HG03108 (cell line): ENCODE data around the gene KLK1.
"Not testable (repeated sequence)": the region's sequence is repeated elsewhere in the genome, so short reads cannot be mapped to it uniquely, and the experiment has no call there.

Source experiments
- ATAC-seq: cut with Tn5 transposase; IDR thresholded peaks from one replicate; pipeline ENCODE4 v1.9.1; 2021; ENCODE audit warnings: moderate library complexity; ENCODE audit not compliant: unreplicated experiment

KLK1 gene

DNA sequence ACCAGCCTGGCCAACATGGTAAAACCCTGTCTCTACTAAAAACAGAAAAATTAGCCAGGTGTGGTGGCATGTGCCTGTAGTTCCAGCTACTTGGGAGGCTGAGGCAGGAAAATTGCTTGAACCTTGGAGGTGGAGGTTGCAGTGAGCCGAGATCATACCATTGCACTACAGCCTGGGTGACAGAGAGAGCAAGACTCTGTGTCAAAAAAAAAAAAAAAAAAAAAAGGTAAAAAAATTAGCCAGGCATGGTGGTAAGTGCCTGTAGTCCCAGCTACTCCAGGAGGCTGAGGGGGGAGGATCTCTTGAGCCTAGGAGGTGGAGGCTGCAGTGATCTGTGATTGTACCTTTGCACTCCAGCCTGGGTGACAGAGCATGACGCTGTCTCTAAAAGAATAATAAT is 53.4 kb downstream of the KLK1 start, which contains the start of gene GPR32:
GPR32 (plus strand) TSS at position 301 of the 400 bp plus-strand sequence. CDS start 137 bp downstream, outside the sequence.
- ATAC-seq, result not testable (repeated sequence)
